Fibroblast of villous mesenchyme (primary cell): Measurements from ENCODE around the gene POMP. TPM values are rescaled to one million over a fixed set of nuclear protein-coding genes. Genes with fewer than 3 reads are reported as not detected.

Experiments used
- DNase-seq: peaks from one replicate; pipeline ENCODE4 v3.0.0-alpha.2; 2010; ENCODE audit warnings: low read depth
- H3K4me3 ChIP-seq: 2 replicates; pipeline ENCODE4 v1.5.1; 2011; ENCODE audit warnings: low read depth, mild to moderate bottlenecking, low read length
- total RNA-seq: library from RNA; depleted of rRNA; stranded (reverse); fragments of >200 nt; gene quantifications from 2 replicates; pipeline ENCODE4 v1.2.3, GENCODE V29; 2012
- TF ChIP-seq, protein P1 (sequence below): IDR thresholded peaks from 2 replicates; pipeline ENCODE4 v1.5.1; 2012; ENCODE audit warnings: low read depth, mild to moderate bottlenecking, low read length; ENCODE audit not compliant: insufficient read depth

POMP gene
- total RNA-seq, 1 donor, result 108 TPM

GRCh38 chr13:28626266-28626665, 32.7 kb upstream of the POMP start:
- H3K4me3 ChIP-seq, result no peak overlapping the region
- no peak for DNase-seq
- TF ChIP-seq, protein P1, sequence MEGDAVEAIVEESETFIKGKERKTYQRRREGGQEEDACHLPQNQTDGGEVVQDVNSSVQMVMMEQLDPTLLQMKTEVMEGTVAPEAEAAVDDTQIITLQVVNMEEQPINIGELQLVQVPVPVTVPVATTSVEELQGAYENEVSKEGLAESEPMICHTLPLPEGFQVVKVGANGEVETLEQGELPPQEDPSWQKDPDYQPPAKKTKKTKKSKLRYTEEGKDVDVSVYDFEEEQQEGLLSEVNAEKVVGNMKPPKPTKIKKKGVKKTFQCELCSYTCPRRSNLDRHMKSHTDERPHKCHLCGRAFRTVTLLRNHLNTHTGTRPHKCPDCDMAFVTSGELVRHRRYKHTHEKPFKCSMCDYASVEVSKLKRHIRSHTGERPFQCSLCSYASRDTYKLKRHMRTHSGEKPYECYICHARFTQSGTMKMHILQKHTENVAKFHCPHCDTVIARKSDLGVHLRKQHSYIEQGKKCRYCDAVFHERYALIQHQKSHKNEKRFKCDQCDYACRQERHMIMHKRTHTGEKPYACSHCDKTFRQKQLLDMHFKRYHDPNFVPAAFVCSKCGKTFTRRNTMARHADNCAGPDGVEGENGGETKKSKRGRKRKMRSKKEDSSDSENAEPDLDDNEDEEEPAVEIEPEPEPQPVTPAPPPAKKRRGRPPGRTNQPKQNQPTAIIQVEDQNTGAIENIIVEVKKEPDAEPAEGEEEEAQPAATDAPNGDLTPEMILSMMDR, result no peak

DNA sequence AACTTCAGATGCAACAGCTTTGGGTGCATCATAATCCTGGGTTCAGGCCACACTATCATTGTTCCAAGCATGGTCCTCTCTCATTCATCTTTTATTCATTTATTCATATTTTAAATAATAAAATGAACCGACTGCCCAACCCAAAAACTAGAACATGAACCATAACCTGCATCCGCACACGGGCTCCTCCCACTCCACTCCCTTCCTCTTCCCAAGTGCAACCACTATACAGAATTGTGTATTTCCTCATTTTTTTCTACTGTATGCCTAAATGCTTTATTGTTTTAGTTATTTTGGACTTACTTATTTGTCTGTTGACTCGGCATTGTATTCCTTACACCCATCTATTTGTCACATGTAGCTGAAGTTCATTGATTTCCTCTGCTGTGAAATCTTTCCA, 30.7 kb upstream of the POMP start:
- TF ChIP-seq, protein P1, result no peak
- H3K4me3 ChIP-seq, result no peak overlapping the region
- DNase-seq, result no peak

DNA sequence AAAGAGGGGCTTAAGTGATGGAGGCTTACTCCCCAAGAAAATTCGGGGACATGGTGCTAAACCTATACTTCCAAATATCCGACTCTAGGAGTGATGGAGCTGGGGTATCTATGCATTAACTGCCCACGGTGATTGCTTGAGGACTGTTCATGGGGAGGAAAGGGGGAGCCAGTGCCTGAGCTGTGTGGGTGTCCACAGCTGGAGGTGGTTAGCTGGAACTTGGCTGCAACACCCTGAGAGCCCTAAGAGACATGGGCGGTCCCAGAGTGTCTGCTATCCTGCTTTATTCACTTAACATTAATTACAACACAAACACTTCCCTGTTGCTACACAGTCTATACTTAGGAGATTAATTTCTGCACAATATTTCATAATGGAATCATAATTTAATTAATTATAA, 28.1 kb upstream of the POMP start:
- DNase-seq, result no peak
- TF ChIP-seq, protein P1, result no peak
- no peak overlapping the region for H3K4me3 ChIP-seq

DNA sequence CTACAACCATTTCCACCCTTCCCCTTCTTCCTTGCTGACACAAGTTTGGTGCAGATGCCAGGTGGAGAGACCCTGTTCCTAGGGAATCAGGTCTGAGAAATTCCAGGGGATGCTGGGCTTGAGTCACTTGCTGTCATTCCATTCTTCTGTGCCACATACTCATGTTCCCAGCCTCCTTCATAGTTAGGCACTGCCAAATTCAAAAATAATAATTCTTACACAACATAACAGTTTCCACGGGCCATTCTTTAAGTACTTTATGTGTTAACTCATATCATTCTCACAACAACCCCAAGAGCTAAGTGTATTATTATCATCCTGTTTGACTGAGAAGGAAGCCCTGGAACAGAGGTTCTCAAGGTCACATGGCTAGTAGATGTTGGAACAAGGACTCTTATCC, 27.1 kb upstream of the POMP start:
- H3K4me3 ChIP-seq, result no peak overlapping the region
- TF ChIP-seq, protein P1, result no peak
- no peak for DNase-seq

DNA sequence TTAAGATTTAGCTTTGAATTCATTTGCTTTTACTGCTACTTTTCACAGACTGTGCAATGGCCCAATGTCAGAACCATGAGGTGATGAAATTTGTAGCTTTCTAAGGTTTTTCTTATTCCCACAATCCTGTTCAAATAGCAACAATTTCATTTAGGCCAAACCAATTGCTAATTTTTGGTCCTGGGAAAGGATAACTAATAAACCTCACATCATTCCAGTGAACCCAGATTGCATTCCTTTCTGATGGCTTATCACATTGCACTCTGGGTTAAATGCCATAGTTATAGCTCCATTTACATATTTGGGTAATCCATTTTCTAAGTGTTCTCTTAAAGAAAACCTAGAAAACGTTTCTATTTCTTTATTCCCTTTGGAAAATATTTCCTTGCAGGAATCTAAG, 22.9 kb upstream of the POMP start:
- peak; percentile 81 for DNase-seq
- no peak overlapping the region for H3K4me3 ChIP-seq
- TF ChIP-seq, protein P1, result no peak

- TF ChIP-seq, protein P1, result peak; percentile 98
- no peak overlapping the region for H3K4me3 ChIP-seq
- peak; percentile 89 for DNase-seq
Observed at GRCh38 chr13:28636677-28637317, 22.1 kb upstream of the POMP start.
